NCI-H1417 treated with DMSO at 0.1 percent for 48 hours (cell line): ENCODE data around the gene LRPAP1.
"Not testable (repeated sequence)": the region's sequence is repeated elsewhere in the genome, so short reads cannot be mapped to it uniquely, and the experiment has no call there.

Experiments
- DNase-seq: peaks from one replicate; lab custom pipeline; 2025; lab: John Stamatoyannopoulos, UW

Gene LRPAP1

GRCh38 chr4:3531879-3532750, at the start of gene LRPAP1:
LRPAP1 (minus strand) TSS chr4:3532422; CDS start chr4:3532412, 10 bp downstream.
- peak; percentile 48 for DNase-seq

- not testable (repeated sequence) for DNase-seq
These were observed 49.3 kb upstream of the LRPAP1 start for GRCh38 chr4:3581334-3582090.

- not testable (repeated sequence) for DNase-seq
These were observed 48.6 kb upstream of the LRPAP1 start for GRCh38 chr4:3580859-3581258.

GRCh38 chr4:3578527-3579144, 46.4 kb upstream of the LRPAP1 start:
- DNase-seq: not testable (repeated sequence)

- DNase-seq: not testable (repeated sequence)
These were observed 45.8 kb upstream of the LRPAP1 start for GRCh38 chr4:3578052-3578451.

- DNase-seq: not testable (repeated sequence)
These were observed 45.1 kb upstream of the LRPAP1 start for GRCh38 chr4:3577208-3577892.

- not testable (repeated sequence) for DNase-seq
These were observed 44.4 kb upstream of the LRPAP1 start for GRCh38 chr4:3576533-3577207.

GRCh38 chr4:3575426-3576369, 43.5 kb upstream of the LRPAP1 start:
- DNase-seq: not testable (repeated sequence)

- DNase-seq: not testable (repeated sequence)
These were observed 42.6 kb upstream of the LRPAP1 start for GRCh38 chr4:3574865-3575264.

- DNase-seq: not testable (repeated sequence)
These were observed 42.1 kb upstream of the LRPAP1 start for GRCh38 chr4:3574346-3574745.

- DNase-seq: no peak
These were observed 40.9 kb upstream of the LRPAP1 start for GRCh38 chr4:3573131-3573530.

- DNase-seq: no peak
These were observed 40.1 kb upstream of the LRPAP1 start for GRCh38 chr4:3572363-3572762.

- no peak for DNase-seq
These were observed 39.7 kb upstream of the LRPAP1 start for GRCh38 chr4:3571921-3572320.

GRCh38 chr4:3570923-3571322, 38.7 kb upstream of the LRPAP1 start:
- not testable (repeated sequence) for DNase-seq

- not testable (repeated sequence) for DNase-seq
These were observed 37.4 kb upstream of the LRPAP1 start for GRCh38 chr4:3569611-3570010.

GRCh38 chr4:3566701-3567100, 34.5 kb upstream of the LRPAP1 start:
- not testable (repeated sequence) for DNase-seq

- DNase-seq: not testable (repeated sequence)
These were observed 34.1 kb upstream of the LRPAP1 start for GRCh38 chr4:3566301-3566700.

- not testable (repeated sequence) for DNase-seq
These were observed 32.7 kb upstream of the LRPAP1 start for GRCh38 chr4:3564948-3565347.

- DNase-seq: no peak
These were observed 31.2 kb upstream of the LRPAP1 start for GRCh38 chr4:3563403-3563802.

GRCh38 chr4:3562127-3562526, 29.9 kb upstream of the LRPAP1 start:
- DNase-seq: not testable (repeated sequence)
